ENCODE results near the gene REP15.

DNA sequence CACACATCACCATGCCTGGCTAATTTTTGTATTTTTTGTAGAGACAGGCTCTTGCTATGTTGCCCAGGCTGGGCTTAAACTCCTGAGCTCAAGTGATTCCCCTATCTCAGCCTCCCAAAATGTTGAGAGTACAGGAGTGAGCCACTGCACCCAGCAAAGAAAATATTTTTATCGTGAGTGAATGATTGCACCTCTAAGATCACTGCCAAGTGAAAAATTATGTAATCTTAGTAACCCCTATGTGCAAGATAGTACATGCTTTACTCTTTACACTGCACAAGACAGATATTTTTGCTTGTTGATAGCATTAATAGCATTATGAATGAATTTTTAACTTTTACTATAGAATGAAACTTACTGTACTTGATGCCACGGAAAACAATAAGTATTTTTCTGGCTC, 11.0 kb downstream of the REP15 start:
- TF ChIP-seq, protein P1, sequence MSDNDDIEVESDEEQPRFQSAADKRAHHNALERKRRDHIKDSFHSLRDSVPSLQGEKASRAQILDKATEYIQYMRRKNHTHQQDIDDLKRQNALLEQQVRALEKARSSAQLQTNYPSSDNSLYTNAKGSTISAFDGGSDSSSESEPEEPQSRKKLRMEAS (CRISPR knock-in tag; IDR thresholded peaks at IDR 0.05) = no peak
- TF ChIP-seq ZNF138 (CRISPR knock-in tag; conservative IDR thresholded peaks at IDR 0.05) (no peak), FOXJ3 (CRISPR knock-in tag; IDR thresholded peaks at IDR 0.05; ENCODE audit: borderline replicate concordance) (no peak), SP1 (CRISPR knock-in tag; conservative IDR thresholded peaks at IDR 0.05) (no peak), GABPB1 (CRISPR knock-in tag; IDR thresholded peaks at IDR 0.05) (no peak), FOXP1 (CRISPR knock-in tag; IDR thresholded peaks at IDR 0.05; ENCODE audit: borderline replicate concordance) (no peak)
- TF ChIP-seq, protein P2, sequence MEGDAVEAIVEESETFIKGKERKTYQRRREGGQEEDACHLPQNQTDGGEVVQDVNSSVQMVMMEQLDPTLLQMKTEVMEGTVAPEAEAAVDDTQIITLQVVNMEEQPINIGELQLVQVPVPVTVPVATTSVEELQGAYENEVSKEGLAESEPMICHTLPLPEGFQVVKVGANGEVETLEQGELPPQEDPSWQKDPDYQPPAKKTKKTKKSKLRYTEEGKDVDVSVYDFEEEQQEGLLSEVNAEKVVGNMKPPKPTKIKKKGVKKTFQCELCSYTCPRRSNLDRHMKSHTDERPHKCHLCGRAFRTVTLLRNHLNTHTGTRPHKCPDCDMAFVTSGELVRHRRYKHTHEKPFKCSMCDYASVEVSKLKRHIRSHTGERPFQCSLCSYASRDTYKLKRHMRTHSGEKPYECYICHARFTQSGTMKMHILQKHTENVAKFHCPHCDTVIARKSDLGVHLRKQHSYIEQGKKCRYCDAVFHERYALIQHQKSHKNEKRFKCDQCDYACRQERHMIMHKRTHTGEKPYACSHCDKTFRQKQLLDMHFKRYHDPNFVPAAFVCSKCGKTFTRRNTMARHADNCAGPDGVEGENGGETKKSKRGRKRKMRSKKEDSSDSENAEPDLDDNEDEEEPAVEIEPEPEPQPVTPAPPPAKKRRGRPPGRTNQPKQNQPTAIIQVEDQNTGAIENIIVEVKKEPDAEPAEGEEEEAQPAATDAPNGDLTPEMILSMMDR (IDR thresholded peaks at IDR 0.05) = no peak
- TF ChIP-seq, protein P3, sequence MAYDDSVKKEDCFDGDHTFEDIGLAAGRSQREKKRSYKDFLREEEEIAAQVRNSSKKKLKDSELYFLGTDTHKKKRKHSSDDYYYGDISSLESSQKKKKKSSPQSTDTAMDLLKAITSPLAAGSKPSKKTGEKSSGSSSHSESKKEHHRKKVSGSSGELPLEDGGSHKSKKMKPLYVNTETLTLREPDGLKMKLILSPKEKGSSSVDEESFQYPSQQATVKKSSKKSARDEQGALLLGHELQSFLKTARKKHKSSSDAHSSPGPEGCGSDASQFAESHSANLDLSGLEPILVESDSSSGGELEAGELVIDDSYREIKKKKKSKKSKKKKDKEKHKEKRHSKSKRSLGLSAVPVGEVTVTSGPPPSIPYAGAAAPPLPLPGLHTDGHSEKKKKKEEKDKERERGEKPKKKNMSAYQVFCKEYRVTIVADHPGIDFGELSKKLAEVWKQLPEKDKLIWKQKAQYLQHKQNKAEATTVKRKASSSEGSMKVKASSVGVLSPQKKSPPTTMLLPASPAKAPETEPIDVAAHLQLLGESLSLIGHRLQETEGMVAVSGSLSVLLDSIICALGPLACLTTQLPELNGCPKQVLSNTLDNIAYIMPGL (CRISPR knock-in tag; IDR thresholded peaks at IDR 0.05) = no peak
- TF ChIP-seq, protein P4, sequence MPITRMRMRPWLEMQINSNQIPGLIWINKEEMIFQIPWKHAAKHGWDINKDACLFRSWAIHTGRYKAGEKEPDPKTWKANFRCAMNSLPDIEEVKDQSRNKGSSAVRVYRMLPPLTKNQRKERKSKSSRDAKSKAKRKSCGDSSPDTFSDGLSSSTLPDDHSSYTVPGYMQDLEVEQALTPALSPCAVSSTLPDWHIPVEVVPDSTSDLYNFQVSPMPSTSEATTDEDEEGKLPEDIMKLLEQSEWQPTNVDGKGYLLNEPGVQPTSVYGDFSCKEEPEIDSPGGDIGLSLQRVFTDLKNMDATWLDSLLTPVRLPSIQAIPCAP (CRISPR knock-in tag; IDR thresholded peaks at IDR 0.05) = no peak
- TF ChIP-seq, protein P5, sequence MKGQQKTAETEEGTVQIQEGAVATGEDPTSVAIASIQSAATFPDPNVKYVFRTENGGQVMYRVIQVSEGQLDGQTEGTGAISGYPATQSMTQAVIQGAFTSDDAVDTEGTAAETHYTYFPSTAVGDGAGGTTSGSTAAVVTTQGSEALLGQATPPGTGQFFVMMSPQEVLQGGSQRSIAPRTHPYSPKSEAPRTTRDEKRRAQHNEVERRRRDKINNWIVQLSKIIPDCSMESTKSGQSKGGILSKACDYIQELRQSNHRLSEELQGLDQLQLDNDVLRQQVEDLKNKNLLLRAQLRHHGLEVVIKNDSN (CRISPR knock-in tag; IDR thresholded peaks at IDR 0.05) = no peak
- TF ChIP-seq, protein P6, sequence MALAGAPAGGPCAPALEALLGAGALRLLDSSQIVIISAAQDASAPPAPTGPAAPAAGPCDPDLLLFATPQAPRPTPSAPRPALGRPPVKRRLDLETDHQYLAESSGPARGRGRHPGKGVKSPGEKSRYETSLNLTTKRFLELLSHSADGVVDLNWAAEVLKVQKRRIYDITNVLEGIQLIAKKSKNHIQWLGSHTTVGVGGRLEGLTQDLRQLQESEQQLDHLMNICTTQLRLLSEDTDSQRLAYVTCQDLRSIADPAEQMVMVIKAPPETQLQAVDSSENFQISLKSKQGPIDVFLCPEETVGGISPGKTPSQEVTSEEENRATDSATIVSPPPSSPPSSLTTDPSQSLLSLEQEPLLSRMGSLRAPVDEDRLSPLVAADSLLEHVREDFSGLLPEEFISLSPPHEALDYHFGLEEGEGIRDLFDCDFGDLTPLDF (CRISPR knock-in tag; IDR thresholded peaks at IDR 0.05) = no peak
- TF ChIP-seq, protein P7, sequence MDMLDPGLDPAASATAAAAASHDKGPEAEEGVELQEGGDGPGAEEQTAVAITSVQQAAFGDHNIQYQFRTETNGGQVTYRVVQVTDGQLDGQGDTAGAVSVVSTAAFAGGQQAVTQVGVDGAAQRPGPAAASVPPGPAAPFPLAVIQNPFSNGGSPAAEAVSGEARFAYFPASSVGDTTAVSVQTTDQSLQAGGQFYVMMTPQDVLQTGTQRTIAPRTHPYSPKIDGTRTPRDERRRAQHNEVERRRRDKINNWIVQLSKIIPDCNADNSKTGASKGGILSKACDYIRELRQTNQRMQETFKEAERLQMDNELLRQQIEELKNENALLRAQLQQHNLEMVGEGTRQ (CRISPR knock-in tag; IDR thresholded peaks at IDR 0.05) = no peak
- TF ChIP-seq, protein P8, sequence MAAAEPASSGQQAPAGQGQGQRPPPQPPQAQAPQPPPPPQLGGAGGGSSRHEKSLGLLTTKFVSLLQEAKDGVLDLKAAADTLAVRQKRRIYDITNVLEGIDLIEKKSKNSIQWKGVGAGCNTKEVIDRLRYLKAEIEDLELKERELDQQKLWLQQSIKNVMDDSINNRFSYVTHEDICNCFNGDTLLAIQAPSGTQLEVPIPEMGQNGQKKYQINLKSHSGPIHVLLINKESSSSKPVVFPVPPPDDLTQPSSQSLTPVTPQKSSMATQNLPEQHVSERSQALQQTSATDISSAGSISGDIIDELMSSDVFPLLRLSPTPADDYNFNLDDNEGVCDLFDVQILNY (CRISPR knock-in tag; IDR thresholded peaks at IDR 0.05) = no peak

Measured in WTC11 (cell line).